Testis (tissue), 2 donors: Measurements from ENCODE around the gene AJM1.

Experiments
- POLR2A ChIP-seq: fragments of 450-650 bp; IDR thresholded peaks from one replicate; pipeline ENCODE4 v1.6.1; 2017; ENCODE audit warnings: antibody characterized with exemption, mild to moderate bottlenecking, moderate library complexity
- TF ChIP-seq, protein P1 (sequence below), 3 experiments: fragments of 450-650 bp in 2 of 3; fragments of 200-600 bp in 1 of 3; sonication (generic) in 1 of 3; IDR thresholded peaks; one replicate each; pipeline ENCODE4 v1.5.1; 2016 to 2019; ENCODE audit warnings: antibody characterized with exemption in 3 of 3, mild to moderate bottlenecking in 2 of 3, moderate library complexity in 1 of 3

DNA sequence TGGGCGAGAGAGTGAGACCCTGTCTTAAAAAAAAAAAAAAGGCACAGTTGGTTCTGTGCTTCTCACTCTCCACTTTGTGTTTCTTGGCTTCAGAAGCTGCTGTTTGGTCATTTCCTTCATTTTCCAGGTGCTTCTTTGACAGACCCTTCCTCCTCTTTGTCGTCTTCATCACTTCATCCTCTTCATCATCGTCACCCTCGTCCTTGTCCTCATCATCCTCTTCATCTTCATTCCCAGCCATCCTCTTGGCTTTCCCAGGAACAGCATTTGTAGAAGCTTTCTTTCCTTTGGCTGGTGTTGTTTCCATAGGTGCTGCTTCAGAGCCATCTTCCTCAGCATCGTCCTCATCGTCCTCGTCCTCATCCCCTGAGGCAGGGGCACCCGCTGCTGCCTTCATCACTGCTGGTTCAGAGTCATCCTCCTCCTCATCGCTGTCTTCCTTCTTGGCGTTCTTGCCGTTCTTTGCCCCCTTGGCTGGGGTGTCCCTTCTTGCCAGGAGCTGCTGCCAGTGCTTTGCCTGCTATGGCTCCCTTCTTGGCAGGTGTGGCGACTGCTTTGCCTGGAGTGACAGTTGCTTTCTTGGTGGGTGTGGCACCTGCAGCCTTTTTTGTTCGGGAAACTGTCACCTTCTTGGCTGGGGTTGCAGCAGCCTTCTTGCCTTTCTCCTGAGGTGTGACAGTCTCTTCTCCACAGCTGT is 27.4 kb upstream of the AJM1 start:
- TF ChIP-seq, protein P1, sequence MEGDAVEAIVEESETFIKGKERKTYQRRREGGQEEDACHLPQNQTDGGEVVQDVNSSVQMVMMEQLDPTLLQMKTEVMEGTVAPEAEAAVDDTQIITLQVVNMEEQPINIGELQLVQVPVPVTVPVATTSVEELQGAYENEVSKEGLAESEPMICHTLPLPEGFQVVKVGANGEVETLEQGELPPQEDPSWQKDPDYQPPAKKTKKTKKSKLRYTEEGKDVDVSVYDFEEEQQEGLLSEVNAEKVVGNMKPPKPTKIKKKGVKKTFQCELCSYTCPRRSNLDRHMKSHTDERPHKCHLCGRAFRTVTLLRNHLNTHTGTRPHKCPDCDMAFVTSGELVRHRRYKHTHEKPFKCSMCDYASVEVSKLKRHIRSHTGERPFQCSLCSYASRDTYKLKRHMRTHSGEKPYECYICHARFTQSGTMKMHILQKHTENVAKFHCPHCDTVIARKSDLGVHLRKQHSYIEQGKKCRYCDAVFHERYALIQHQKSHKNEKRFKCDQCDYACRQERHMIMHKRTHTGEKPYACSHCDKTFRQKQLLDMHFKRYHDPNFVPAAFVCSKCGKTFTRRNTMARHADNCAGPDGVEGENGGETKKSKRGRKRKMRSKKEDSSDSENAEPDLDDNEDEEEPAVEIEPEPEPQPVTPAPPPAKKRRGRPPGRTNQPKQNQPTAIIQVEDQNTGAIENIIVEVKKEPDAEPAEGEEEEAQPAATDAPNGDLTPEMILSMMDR (IDR thresholded peaks at IDR 0.05) = no peak
- no peak for TF ChIP-seq POLR2A
